SH-SY5Y (cell line): ENCODE results near the gene MAMDC2.

Experiments used
- GATA2 ChIP-seq: IDR thresholded peaks from 2 replicates; pipeline ENCODE4 v1.6.1; 2011; ENCODE audit warnings: mild to moderate bottlenecking, low read depth, low read length
- GATA3 ChIP-seq: IDR thresholded peaks from 2 replicates; pipeline ENCODE4 v1.6.1; 2011; ENCODE audit warnings: low read depth, mild to moderate bottlenecking, low read length, moderate library complexity

DNA sequence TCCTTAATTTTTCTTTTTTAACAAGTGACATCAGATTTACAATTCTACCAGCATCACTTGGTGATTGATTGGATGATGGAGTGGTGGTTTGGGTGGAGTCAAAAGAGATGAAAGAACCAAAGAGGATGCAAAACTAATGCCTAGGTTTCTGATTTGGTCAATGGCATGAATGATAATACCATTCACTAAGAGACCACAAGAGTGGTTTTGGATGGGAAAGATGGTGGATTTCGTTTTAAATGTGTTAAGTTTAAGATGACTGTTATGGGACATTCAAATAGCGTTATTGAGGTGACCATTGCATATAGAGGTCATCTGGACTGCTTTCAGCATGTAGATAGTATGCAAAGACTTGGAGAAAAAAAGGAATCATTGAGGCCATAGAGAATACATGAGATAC lies 218.7 kb downstream of the MAMDC2 start:
- TF ChIP-seq GATA2: no peak
- no peak for TF ChIP-seq GATA3
